Endodermal cell (in vitro differentiated cells): ENCODE data around the gene ZPR1. TPM values are rescaled to one million over a fixed set of nuclear protein-coding genes. Genes with fewer than 3 reads are reported as not detected.

Experiments
- DNase-seq: peaks from one replicate; pipeline ENCODE4 v3.0.0-alpha.2; 2017
- H3K27ac ChIP-seq: 2 replicates; pipeline ENCODE4 v1.5.1; 2013; ENCODE audit warnings: mild to moderate bottlenecking, low read depth, low read length, moderate library complexity
- H3K27me3 ChIP-seq: 2 replicates; pipeline ENCODE4 v1.6.1; 2013; ENCODE audit warnings: mild to moderate bottlenecking, low read length, moderate library complexity; ENCODE audit not compliant: insufficient read depth, control insufficient read depth, poor library complexity, severe bottlenecking
- H3K36me3 ChIP-seq: 2 replicates; pipeline ENCODE4 v1.7.0; 2013; ENCODE audit warnings: mild to moderate bottlenecking, low read length, moderate library complexity; ENCODE audit not compliant: control insufficient read depth, insufficient read depth
- H3K4me1 ChIP-seq: one replicate; pipeline ENCODE4 v1.7.0; 2013; ENCODE audit warnings: low read length; ENCODE audit not compliant: control insufficient read depth, insufficient read depth
- H3K4me3 ChIP-seq: 2 replicates; pipeline ENCODE4 v1.5.1; 2013; ENCODE audit warnings: mild to moderate bottlenecking, low read length, moderate library complexity
- H3K9ac ChIP-seq: 2 replicates; pipeline ENCODE4 v1.6.1; 2013; ENCODE audit warnings: mild to moderate bottlenecking, low read length, moderate library complexity; ENCODE audit not compliant: poor library complexity, severe bottlenecking; ENCODE audit errors: extremely low read depth
- H3K9me3 ChIP-seq: 2 replicates; pipeline ENCODE4 v1.6.1; 2013; ENCODE audit warnings: mild to moderate bottlenecking, low read length, moderate library complexity; ENCODE audit not compliant: control insufficient read depth
- H3K27ac Mint-ChIP-seq: 2 replicates; pipeline ENCODE4 v1.8.0; 2020; ENCODE audit warnings: mixed read lengths
- H3K27me3 Mint-ChIP-seq: 2 replicates; pipeline ENCODE4 v1.8.0; 2021; ENCODE audit warnings: mild to moderate bottlenecking, mixed read lengths; ENCODE audit not compliant: insufficient read depth
- H3K36me3 Mint-ChIP-seq: 2 replicates; pipeline ENCODE4 v1.8.0; 2020; ENCODE audit warnings: low read depth, mixed read lengths
- H3K4me1 Mint-ChIP-seq: 2 replicates; pipeline ENCODE4 v1.8.0; 2020; ENCODE audit warnings: mixed read lengths
- H3K4me3 Mint-ChIP-seq: 2 replicates; pipeline ENCODE4 v1.8.0; 2020; ENCODE audit warnings: mild to moderate bottlenecking, moderate library complexity, mixed read lengths
- H3K9me3 Mint-ChIP-seq: 2 replicates; pipeline ENCODE4 v1.8.0; 2020; ENCODE audit warnings: mild to moderate bottlenecking, mixed read lengths
- WGBS, 2 experiments: methylation state at CpG; one replicate each; pipeline versions ENCODE4 v1.1.5 to v1.1.7; 2013; ENCODE audit warnings: missing lambda C conversion rate in 2 of 2, mixed read lengths in 1 of 2; ENCODE audit not compliant: insufficient coverage in 1 of 2, insufficient read length in 1 of 2; 5-methylcytosine and 5-hydroxymethylcytosine counted together
- total RNA-seq, 2 donors: library from RNA; stranded (reverse); fragmentation: NEBNext Ultra II Directional in 1 of 2; extraction: Animal tissue kit (Norgen Biotek cat#: 25700) in 1 of 2; gene quantifications; 2 replicates in 1 of 2; 3 replicates in 1 of 2; pipeline ENCODE4 v1.2.1, GENCODE V29; 2021
- TF ChIP-seq, protein P1 (sequence below): fragments of 200-600 bp; sonication (generic); conservative IDR thresholded peaks from 2 replicates; pipeline ENCODE4 v1.5.0; 2021; ENCODE audit warnings: antibody characterized with exemption, mild to moderate bottlenecking

The ZPR1 gene
- total RNA-seq, 2 donors from 2014 or later, result 59.2 to 63.4 TPM

DNA sequence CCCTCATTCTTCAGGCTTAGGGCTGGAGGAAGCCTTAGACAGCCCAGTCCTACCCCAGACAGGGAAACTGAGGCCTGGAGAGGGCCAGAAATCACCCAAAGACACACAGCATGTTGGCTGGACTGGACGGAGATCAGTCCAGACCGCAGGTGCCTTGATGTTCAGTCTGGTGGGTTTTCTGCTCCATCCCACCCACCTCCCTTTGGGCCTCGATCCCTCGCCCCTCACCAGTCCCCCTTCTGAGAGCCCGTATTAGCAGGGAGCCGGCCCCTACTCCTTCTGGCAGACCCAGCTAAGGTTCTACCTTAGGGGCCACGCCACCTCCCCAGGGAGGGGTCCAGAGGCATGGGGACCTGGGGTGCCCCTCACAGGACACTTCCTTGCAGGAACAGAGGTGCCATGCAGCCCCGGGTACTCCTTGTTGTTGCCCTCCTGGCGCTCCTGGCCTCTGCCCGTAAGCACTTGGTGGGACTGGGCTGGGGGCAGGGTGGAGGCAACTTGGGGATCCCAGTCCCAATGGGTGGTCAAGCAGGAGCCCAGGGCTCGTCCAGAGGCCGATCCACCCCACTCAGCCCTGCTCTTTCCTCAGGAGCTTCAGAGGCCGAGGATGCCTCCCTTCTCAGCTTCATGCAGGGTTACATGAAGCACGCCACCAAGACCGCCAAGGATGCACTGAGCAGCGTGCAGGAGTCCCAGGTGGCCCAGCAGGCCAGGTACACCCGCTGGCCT lies 42.5 kb upstream of the ZPR1 start:
- Mint-ChIP-seq H3K4me1 (peaks cover 6% of the 10 kb centered on the region), H3K9me3 (peaks cover 11% of the 10 kb centered on the region), H3K36me3 (peaks cover 2% of the 10 kb centered on the region), H3K27me3 (peaks cover 13% of the 10 kb centered on the region), H3K27ac (no peak overlapping the region), H3K4me3 (no peak overlapping the region)
- H3K9me3 ChIP-seq, result no peaks in the 10 kb centered on the region
- H3K27me3 ChIP-seq, result no peaks in the 10 kb centered on the region
- H3K4me1 ChIP-seq, result peaks cover 10% of the 10 kb centered on the region
- H3K9ac ChIP-seq, result no peak overlapping the region
- H3K27ac ChIP-seq, result no peak overlapping the region
- TF ChIP-seq, protein P1, sequence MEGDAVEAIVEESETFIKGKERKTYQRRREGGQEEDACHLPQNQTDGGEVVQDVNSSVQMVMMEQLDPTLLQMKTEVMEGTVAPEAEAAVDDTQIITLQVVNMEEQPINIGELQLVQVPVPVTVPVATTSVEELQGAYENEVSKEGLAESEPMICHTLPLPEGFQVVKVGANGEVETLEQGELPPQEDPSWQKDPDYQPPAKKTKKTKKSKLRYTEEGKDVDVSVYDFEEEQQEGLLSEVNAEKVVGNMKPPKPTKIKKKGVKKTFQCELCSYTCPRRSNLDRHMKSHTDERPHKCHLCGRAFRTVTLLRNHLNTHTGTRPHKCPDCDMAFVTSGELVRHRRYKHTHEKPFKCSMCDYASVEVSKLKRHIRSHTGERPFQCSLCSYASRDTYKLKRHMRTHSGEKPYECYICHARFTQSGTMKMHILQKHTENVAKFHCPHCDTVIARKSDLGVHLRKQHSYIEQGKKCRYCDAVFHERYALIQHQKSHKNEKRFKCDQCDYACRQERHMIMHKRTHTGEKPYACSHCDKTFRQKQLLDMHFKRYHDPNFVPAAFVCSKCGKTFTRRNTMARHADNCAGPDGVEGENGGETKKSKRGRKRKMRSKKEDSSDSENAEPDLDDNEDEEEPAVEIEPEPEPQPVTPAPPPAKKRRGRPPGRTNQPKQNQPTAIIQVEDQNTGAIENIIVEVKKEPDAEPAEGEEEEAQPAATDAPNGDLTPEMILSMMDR, result no peak
- DNase-seq, result no peak
- H3K4me3 ChIP-seq, result no peak overlapping the region
- H3K36me3 ChIP-seq, result no peaks in the 10 kb centered on the region
- 95 to 100% methylated on average over 4 to 17 of the region's 17 CpGs for WGBS, 2 experiments

- Mint-ChIP-seq H3K4me1 (peaks cover 2% of the 10 kb centered on the region), H3K27ac (no peak within 1 kb of the TSS), H3K4me3 (no peak within 1 kb of the TSS), H3K27me3 (peaks cover 11% of the 10 kb centered on the region), H3K36me3 (no peaks in the 10 kb centered on the region), H3K9me3 (peaks cover 11% of the 10 kb centered on the region)
- H3K27ac ChIP-seq, result no peak within 1 kb of the TSS
- H3K4me3 ChIP-seq, result no peak within 1 kb of the TSS
- no peaks in the 10 kb centered on the region for H3K27me3 ChIP-seq
- no peaks in the 10 kb centered on the region for H3K36me3 ChIP-seq
- TF ChIP-seq, protein P1, result no peak
- 91 to 93% methylated on average over 4 to 9 of the region's 9 CpGs for WGBS, 2 experiments
- DNase-seq, result no peak
- H3K9ac ChIP-seq, result no peak within 1 kb of the TSS
- peaks cover 10% of the 10 kb centered on the region for H3K4me1 ChIP-seq
- H3K9me3 ChIP-seq, result no peaks in the 10 kb centered on the region
Measured at GRCh38 chr11:116829525-116830183, 41.8 kb upstream of the ZPR1 start, which contains the start of gene APOC3. TSS of gene APOC3 (plus strand) at chr11:116829907. CDS start at chr11:116830583, 676 bp downstream.

DNA sequence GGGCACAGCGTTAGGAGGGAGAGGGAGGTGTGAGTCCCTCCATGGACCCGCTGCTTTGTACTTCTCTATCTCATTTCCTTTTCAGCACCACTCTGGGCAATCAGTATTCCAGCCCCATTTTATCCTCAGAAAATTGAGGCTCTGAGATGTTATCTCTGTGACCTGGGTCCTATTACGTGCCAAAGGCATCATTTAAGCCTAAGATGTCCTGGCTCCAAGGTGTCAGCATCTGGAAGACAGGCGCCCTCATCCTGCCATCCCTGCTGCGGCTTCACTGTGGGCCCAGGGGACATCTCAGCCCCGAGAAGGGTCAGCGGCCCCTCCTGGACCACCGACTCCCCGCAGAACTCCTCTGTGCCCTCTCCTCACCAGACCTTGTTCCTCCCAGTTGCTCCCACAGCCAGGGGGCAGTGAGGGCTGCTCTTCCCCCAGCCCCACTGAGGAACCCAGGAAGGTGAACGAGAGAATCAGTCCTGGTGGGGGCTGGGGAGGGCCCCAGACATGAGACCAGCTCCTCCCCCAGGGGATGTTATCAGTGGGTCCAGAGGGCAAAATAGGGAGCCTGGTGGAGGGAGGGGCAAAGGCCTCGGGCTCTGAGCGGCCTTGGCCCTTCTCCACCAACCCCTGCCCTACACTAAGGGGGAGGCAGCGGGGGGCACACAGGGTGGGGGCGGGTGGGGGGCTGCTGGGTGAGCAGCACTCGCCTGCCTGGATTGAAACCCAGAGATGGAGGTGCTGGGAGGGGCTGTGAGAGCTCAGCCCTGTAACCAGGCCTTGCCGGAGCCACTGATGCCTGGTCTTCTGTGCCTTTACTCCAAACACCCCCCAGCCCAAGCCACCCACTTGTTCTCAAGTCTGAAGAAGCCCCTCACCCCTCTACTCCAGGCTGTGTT lies 41.1 kb upstream of the ZPR1 start:
- H3K27me3 ChIP-seq, result no peaks in the 10 kb centered on the region
- H3K4me3 ChIP-seq, result no peak overlapping the region
- Mint-ChIP-seq H3K36me3 (no peaks in the 10 kb centered on the region), H3K9me3 (peaks cover 11% of the 10 kb centered on the region), H3K4me1 (peaks cover 3% of the 10 kb centered on the region), H3K4me3 (no peak overlapping the region), H3K27me3 (peaks cover 7% of the 10 kb centered on the region), H3K27ac (no peak overlapping the region)
- no peak overlapping the region for H3K27ac ChIP-seq
- H3K9me3 ChIP-seq, result no peaks in the 10 kb centered on the region
- no peaks in the 10 kb centered on the region for H3K36me3 ChIP-seq
- WGBS, 2 experiments, result 76 to 85% methylated on average over 7 to 12 of the region's 16 CpGs
- H3K4me1 ChIP-seq, result peaks cover 10% of the 10 kb centered on the region
- DNase-seq, result no peak
- no peak overlapping the region for H3K9ac ChIP-seq
- TF ChIP-seq, protein P1, result peak; percentile 45
